Mesenchymal stem cell (in vitro differentiated cells and primary cell): ENCODE results near the gene GRIN1.

Experiments used
- DNase-seq: peaks from one replicate; pipeline ENCODE4 v3.0.0-alpha.2; 2013
- H2AFZ ChIP-seq: one replicate; pipeline ENCODE4 v1.6.1; 2013; ENCODE audit warnings: low read depth, mild to moderate bottlenecking, control low read depth, inconsistent platforms, low read length, moderate library complexity
- H2AK5ac ChIP-seq: 2 replicates; pipeline ENCODE4 v1.6.1; 2013; ENCODE audit warnings: low read length, moderate library complexity, mild to moderate bottlenecking, inconsistent platforms; ENCODE audit not compliant: severe bottlenecking
- H2BK120ac ChIP-seq: one replicate; pipeline ENCODE4 v1.6.1; 2013; ENCODE audit warnings: low read depth, mild to moderate bottlenecking, inconsistent platforms, low read length, moderate library complexity
- H2BK12ac ChIP-seq, 2 experiments: one replicate each; pipeline ENCODE4 v1.6.1; 2013; ENCODE audit warnings: inconsistent platforms in 2 of 2, low read length in 2 of 2, mild to moderate bottlenecking in 2 of 2, moderate library complexity in 2 of 2, control low read depth in 1 of 2
- H2BK15ac ChIP-seq: one replicate; pipeline ENCODE4 v1.6.1; 2013; ENCODE audit warnings: mild to moderate bottlenecking, low read depth, inconsistent platforms; ENCODE audit not compliant: poor library complexity, severe bottlenecking
- H2BK5ac ChIP-seq: 2 replicates; pipeline ENCODE4 v1.6.1; 2013; ENCODE audit warnings: low read depth, mild to moderate bottlenecking, low read length, control low read depth, inconsistent platforms; ENCODE audit not compliant: poor library complexity, severe bottlenecking
- H3K14ac ChIP-seq, 2 experiments: one replicate each; pipeline ENCODE4 v1.6.1; 2013; ENCODE audit warnings: inconsistent platforms in 2 of 2, low read length in 2 of 2, control low read depth in 1 of 2, mild to moderate bottlenecking in 1 of 2, moderate library complexity in 1 of 2
- H3K18ac ChIP-seq, 2 experiments: one replicate each; pipeline ENCODE4 v1.6.1; 2013; ENCODE audit warnings: inconsistent platforms in 2 of 2, low read length in 2 of 2, control low read depth in 1 of 2, low read depth in 1 of 2, mild to moderate bottlenecking in 1 of 2
- H3K23ac ChIP-seq, 2 experiments: one replicate each; pipeline ENCODE4 v1.6.1; 2013; ENCODE audit warnings: inconsistent platforms in 2 of 2, low read length in 2 of 2, mild to moderate bottlenecking in 2 of 2, moderate library complexity in 2 of 2, control low read depth in 1 of 2
- H3K27ac ChIP-seq: 2 replicates; pipeline ENCODE4 v1.5.1; 2013; ENCODE audit warnings: mild to moderate bottlenecking, moderate library complexity, low read length, control low read depth, inconsistent platforms; ENCODE audit not compliant: poor library complexity, severe bottlenecking
- H3K27me3 ChIP-seq, 2 experiments: 2 replicates each; pipeline versions ENCODE4 v1.6.1 to v1.7.0; 2013; ENCODE audit warnings: low read length in 2 of 2, mild to moderate bottlenecking in 2 of 2, moderate library complexity in 2 of 2, control low read depth in 1 of 2, inconsistent platforms in 1 of 2; ENCODE audit not compliant: control insufficient read depth in 1 of 2, insufficient read depth in 1 of 2
- H3K36me3 ChIP-seq, 2 experiments: 2 replicates each; pipeline versions ENCODE4 v1.6.1 to v1.7.0; 2013; ENCODE audit warnings: low read length in 2 of 2, control low read depth in 1 of 2, inconsistent platforms in 1 of 2, low read depth in 1 of 2, mild to moderate bottlenecking in 1 of 2; ENCODE audit not compliant: insufficient read depth in 2 of 2, control insufficient read depth in 1 of 2
- H3K4ac ChIP-seq, 2 experiments: one replicate each; pipeline ENCODE4 v1.6.1; 2013; ENCODE audit warnings: inconsistent platforms in 2 of 2, low read length in 2 of 2, mild to moderate bottlenecking in 2 of 2, moderate library complexity in 2 of 2, control low read depth in 1 of 2, low read depth in 1 of 2
- H3K4me1 ChIP-seq: 2 replicates; pipeline ENCODE4 v1.6.1; 2013; ENCODE audit warnings: low read depth, low read length, control low read depth; ENCODE audit not compliant: control insufficient read depth, insufficient read depth
- H3K4me2 ChIP-seq: 2 replicates; pipeline ENCODE4 v1.6.1; 2013; ENCODE audit warnings: low read length, mild to moderate bottlenecking, inconsistent platforms; ENCODE audit not compliant: poor library complexity, severe bottlenecking
- H3K4me3 ChIP-seq, 2 experiments: 2 replicates each; pipeline versions ENCODE4 v1.5.1 to v1.7.0; 2013; ENCODE audit warnings: low read length in 2 of 2, mild to moderate bottlenecking in 2 of 2, control low read depth in 1 of 2, low read depth in 1 of 2; ENCODE audit not compliant: insufficient read depth in 1 of 2
- H3K79me1 ChIP-seq: replicated peaks from 2 replicates; pipeline ENCODE4 v1.6.1; 2013; ENCODE audit warnings: mild to moderate bottlenecking, control low read depth, low read length, inconsistent platforms; ENCODE audit not compliant: poor library complexity, severe bottlenecking
- H3K9ac ChIP-seq: 2 replicates; pipeline ENCODE4 v1.7.0; 2013; ENCODE audit warnings: mild to moderate bottlenecking, low read length, moderate library complexity
- H3K9me3 ChIP-seq: 2 replicates; pipeline ENCODE4 v1.7.0; 2013; ENCODE audit warnings: mild to moderate bottlenecking, low read length; ENCODE audit not compliant: control insufficient read depth
- H4K8ac ChIP-seq: one replicate; pipeline ENCODE4 v1.6.1; 2013; ENCODE audit warnings: inconsistent platforms, mild to moderate bottlenecking, low read length, moderate library complexity
- H4K91ac ChIP-seq: one replicate; pipeline ENCODE4 v1.6.1; 2013; ENCODE audit warnings: mild to moderate bottlenecking, low read length, inconsistent platforms
- WGBS: methylation state at CpG from one replicate; pipeline ENCODE4 v1.1.7; 2013; ENCODE audit warnings: mixed read lengths; 5-methylcytosine and 5-hydroxymethylcytosine counted together

GRIN1 gene

DNA sequence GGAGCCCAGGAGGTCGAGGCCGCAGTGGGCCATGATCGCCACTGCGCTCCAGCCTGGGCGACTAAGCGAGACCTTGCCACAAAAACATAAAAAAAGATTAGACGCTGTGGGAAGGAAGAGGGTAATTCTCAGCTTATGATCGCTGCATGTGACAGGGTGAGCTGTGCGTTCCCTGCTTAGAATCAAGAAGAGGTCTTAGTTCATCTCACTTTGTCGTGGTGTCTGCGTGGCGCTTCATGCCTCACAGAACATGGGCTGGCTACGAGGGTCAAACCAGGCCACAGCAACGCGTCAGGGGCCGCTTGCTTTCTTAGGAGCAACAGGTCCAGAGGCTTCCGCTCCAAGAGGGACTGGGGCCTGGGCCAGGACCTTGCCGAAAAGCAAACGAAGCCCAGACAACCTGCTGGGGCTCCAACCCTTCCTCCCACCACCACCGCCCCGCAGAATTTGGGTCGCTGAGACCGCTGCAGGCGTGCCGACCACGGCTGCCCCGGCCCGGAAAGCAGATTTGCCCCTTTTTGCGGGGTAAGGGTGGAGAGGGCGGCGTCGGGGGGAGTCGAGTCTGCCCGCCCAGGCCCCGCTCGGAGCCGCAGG lies 10.0 kb upstream of the GRIN1 start:
- no peak overlapping the region for H2BK12ac ChIP-seq
- peaks cover 0 to 8% of the 10 kb centered on the region in 2 experiments for H3K36me3 ChIP-seq
- peak overlapping the region; percentile 75 for H3K4me2 ChIP-seq
- peak overlapping the region; percentile 62 to 69 for H3K4ac ChIP-seq
- H3K23ac ChIP-seq, result no peak overlapping the region
- peak overlapping the region in 1 of 2 experiments; percentile 2 for H3K14ac ChIP-seq
- H4K8ac ChIP-seq, result peak overlapping the region; percentile 94
- peaks cover 14% of the 10 kb centered on the region for H3K79me1 ChIP-seq
- H2BK15ac ChIP-seq, result no peak overlapping the region
- H3K18ac ChIP-seq, result peak overlapping the region; percentile 65 to 85
- peaks cover 22% of the 10 kb centered on the region for H3K4me1 ChIP-seq
- H2BK120ac ChIP-seq, result no peak overlapping the region
- peak; percentile 57 for DNase-seq
- peak overlapping the region; percentile 78 to 92 for H3K4me3 ChIP-seq
- 27% methylated on average over 36 of the region's 37 CpGs for WGBS
- no peak overlapping the region for H2BK5ac ChIP-seq
- H2AK5ac ChIP-seq, result no peak overlapping the region
- H3K27me3 ChIP-seq, result no peaks in the 10 kb centered on the region
- H2AFZ ChIP-seq, result peak overlapping the region; percentile 32
- no peaks in the 10 kb centered on the region for H3K9me3 ChIP-seq
- H3K27ac ChIP-seq, result no peak overlapping the region
- H3K9ac ChIP-seq, result peak overlapping the region; percentile 91
- peak overlapping the region; percentile 84 for H4K91ac ChIP-seq

DNA sequence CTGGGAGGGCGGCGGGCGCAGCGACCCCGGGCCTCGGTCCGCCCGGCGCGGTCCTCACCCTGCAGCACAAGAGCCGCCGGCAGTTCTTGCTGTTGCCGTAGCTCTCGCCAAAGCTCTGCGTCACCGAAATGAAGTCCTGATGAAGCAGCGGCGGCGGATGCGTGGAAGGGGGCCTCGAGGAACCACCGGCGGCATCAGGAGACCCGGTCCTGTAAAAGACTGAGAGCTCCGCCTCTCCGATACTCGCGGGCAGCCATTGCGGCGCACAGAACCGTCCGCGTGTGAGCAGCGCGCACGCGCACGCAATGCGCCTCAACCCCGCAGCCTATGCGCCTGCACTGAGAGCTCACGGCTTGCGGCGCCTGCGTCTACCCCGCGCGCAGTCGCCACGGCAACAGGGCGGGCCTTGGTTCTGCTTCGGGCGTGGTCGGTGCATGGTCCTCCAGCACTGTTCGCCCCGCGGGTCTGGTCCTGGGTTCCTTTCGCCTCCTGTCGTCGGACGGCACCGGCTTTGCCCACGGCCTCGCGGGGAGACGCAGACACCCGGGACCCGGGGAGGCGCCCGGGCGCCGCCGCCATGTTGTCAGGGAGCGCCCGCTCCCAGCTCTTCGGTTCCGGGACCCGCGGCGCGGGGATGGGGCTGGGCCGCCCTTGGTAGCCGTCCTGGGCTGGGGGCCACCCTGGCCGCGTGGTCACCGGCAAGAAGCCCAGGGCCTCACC lies 9.3 kb upstream of the GRIN1 start:
- H4K91ac ChIP-seq, result peak overlapping the region; percentile 84
- peak overlapping the region; percentile 78 to 92 for H3K4me3 ChIP-seq
- H3K4ac ChIP-seq, result peak overlapping the region; percentile 80 to 89
- peak overlapping the region; percentile 47 for H3K27ac ChIP-seq
- H2AK5ac ChIP-seq, result no peak overlapping the region
- no peaks in the 10 kb centered on the region for H3K27me3 ChIP-seq
- H3K79me1 ChIP-seq, result peaks cover 12% of the 10 kb centered on the region
- no peaks in the 10 kb centered on the region for H3K9me3 ChIP-seq
- DNase-seq, result peak; percentile 94
- H3K18ac ChIP-seq, result peak overlapping the region; percentile 85 to 91
- peaks cover 0 to 8% of the 10 kb centered on the region in 2 experiments for H3K36me3 ChIP-seq
- H2BK5ac ChIP-seq, result no peak overlapping the region
- H2BK12ac ChIP-seq, result no peak overlapping the region
- peaks cover 22% of the 10 kb centered on the region for H3K4me1 ChIP-seq
- peak overlapping the region; percentile 75 for H3K4me2 ChIP-seq
- under 1% methylated on average over 76 of the region's 86 CpGs for WGBS
- peak overlapping the region in 1 of 2 experiments; percentile 70 for H3K23ac ChIP-seq
- H2BK120ac ChIP-seq, result peak overlapping the region; percentile 64
- H2BK15ac ChIP-seq, result peak overlapping the region; percentile 44
- peak overlapping the region; percentile 91 for H3K9ac ChIP-seq
- H3K14ac ChIP-seq, result peak overlapping the region in 1 of 2 experiments; percentile 72
- peak overlapping the region; percentile 94 for H4K8ac ChIP-seq
- peak overlapping the region; percentile 86 for H2AFZ ChIP-seq

DNA sequence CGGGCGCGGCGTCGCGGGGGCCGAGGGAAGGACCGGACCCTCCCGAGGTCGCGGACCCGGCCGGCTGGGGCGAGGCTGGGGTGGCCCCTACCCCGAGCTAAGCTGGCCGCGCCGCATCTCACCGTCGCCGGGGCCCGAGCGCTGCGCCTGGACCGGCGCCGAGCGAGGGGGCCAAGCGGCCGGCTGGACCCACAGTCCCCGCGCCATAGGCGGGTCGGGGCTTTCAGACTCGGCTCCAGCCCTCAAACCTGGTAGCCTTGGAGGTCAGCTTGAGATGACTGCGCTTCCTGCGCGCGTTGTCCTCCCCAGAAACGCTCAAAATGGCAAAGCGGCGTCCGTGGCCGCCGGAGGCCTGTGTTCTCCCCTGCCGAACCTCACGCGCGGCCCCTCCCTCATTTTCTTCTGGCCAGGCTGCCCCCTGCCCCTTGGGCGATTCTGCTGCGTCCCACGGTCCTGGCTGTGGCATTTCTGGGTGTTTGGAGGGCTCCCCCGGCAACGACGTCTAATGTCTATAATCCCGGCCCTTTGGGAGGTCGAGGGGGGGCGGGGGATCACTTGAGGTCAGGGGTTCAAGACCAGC lies 8.7 kb upstream of the GRIN1 start:
- Histone ChIP-seq H3K4me3 (peak overlapping the region; percentile 78 to 92), H2AFZ (peak overlapping the region; percentile 86), H4K91ac (peak overlapping the region; percentile 55), H3K4me1 (peaks cover 22% of the 10 kb centered on the region), H2BK5ac (no peak overlapping the region), H3K27ac (no peak overlapping the region), H3K27me3 (no peaks in the 10 kb centered on the region), H3K36me3 (peaks cover 0 to 8% of the 10 kb centered on the region in 2 experiments), H2AK5ac (no peak overlapping the region), H3K4me2 (peak overlapping the region; percentile 71), H3K18ac (peak overlapping the region; percentile 71 to 91), H2BK15ac (peak overlapping the region; percentile 44), H3K9ac (peak overlapping the region; percentile 91), H3K23ac (peak overlapping the region in 1 of 2 experiments; percentile 70), H3K9me3 (no peaks in the 10 kb centered on the region), H2BK12ac (peak overlapping the region in 1 of 2 experiments; percentile 42), H3K79me1 (peaks cover 12% of the 10 kb centered on the region), H3K4ac (peak overlapping the region; percentile 80 to 89), H4K8ac (peak overlapping the region; percentile 92), H3K14ac (peak overlapping the region in 1 of 2 experiments; percentile 72), H2BK120ac (peak overlapping the region; percentile 64)
- 8% methylated on average over 58 of the region's 58 CpGs for WGBS
- peak; percentile 18 for DNase-seq

DNA sequence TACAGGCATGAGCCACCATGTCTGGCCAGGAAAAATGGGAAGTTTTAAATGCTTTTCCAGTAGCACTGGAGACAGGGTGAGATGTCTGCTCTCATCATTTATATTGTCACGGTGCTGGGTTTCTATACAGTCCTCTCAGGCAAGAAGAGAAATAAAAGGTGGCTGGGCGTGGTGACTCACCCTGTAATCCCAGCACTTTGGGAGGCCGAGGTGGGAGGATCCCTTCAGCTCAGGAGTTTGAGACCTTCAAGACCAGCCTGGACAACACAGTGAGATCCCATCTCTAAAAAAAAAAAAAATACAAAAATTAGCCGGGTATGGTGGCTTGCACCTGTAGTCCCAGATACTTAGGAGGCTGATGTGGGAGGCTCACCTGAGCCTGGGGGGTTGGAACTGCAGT lies 4.8 kb upstream of the GRIN1 start:
- peaks cover 0 to 3% of the 10 kb centered on the region in 2 experiments for H3K36me3 ChIP-seq
- H3K4me3 ChIP-seq, result no peak overlapping the region
- no peak overlapping the region for H2BK5ac ChIP-seq
- WGBS, result 80% methylated on average over 3 of the region's 4 CpGs
- no peak for DNase-seq
- no peak overlapping the region for H2AFZ ChIP-seq
- peaks cover 4% of the 10 kb centered on the region for H3K79me1 ChIP-seq
- H3K9me3 ChIP-seq, result no peaks in the 10 kb centered on the region
- H3K4me2 ChIP-seq, result no peak overlapping the region
- no peak overlapping the region for H3K14ac ChIP-seq
- no peak overlapping the region for H3K27ac ChIP-seq
- H3K9ac ChIP-seq, result no peak overlapping the region
- no peak overlapping the region for H2BK12ac ChIP-seq
- H3K27me3 ChIP-seq, result peaks cover 28 to 33% of the 10 kb centered on the region in 2 experiments
- H3K18ac ChIP-seq, result no peak overlapping the region
- peaks cover 8% of the 10 kb centered on the region for H3K4me1 ChIP-seq
- no peak overlapping the region for H4K91ac ChIP-seq
- H2AK5ac ChIP-seq, result no peak overlapping the region
- no peak overlapping the region for H3K4ac ChIP-seq
- H3K23ac ChIP-seq, result no peak overlapping the region
- no peak overlapping the region for H4K8ac ChIP-seq
- no peak overlapping the region for H2BK15ac ChIP-seq
- H2BK120ac ChIP-seq, result no peak overlapping the region
